Bronchial epithelial cell (primary cell): ENCODE measurements around the gene NSMCE1. TPM values are rescaled to one million over a fixed set of nuclear protein-coding genes. Genes with fewer than 3 reads are reported as not detected.

Experiments
- DNase-seq: peaks from one replicate; pipeline ENCODE4 v3.0.0-alpha.2; 2010; ENCODE audit warnings: low read depth
- FAIRE-seq: peaks from 2 replicates; lab custom pipeline; 2011; peaks lifted over from hg19 to GRCh38; lab: Jason Lieb, UNC
- H3K27me3 ChIP-seq: 2 replicates; pipeline ENCODE4 v1.5.1; 2011; ENCODE audit warnings: low read length; ENCODE audit not compliant: control insufficient read depth, insufficient read depth
- H3K36me3 ChIP-seq: 2 replicates; pipeline ENCODE4 v1.5.1; 2011; ENCODE audit warnings: low read length; ENCODE audit not compliant: control insufficient read depth, insufficient read depth
- H3K4me3 ChIP-seq: 2 replicates; pipeline ENCODE4 v1.5.1; 2011; ENCODE audit warnings: mild to moderate bottlenecking, low read depth, low read length, control low read depth
- total RNA-seq: library from RNA; depleted of rRNA; stranded (reverse); fragments of >200 nt; gene quantifications from 2 replicates; pipeline ENCODE4 v1.2.1, GENCODE V29; 2014
- TF ChIP-seq, protein P1 (sequence below): IDR thresholded peaks from 2 replicates; pipeline ENCODE4 v1.5.1; 2011; ENCODE audit warnings: mild to moderate bottlenecking, moderate library complexity, low read length, control low read depth, inconsistent platforms; ENCODE audit not compliant: insufficient read depth, severe bottlenecking

Gene NSMCE1
- total RNA-seq, 1 donor from 2014 or later: 111 TPM

DNA sequence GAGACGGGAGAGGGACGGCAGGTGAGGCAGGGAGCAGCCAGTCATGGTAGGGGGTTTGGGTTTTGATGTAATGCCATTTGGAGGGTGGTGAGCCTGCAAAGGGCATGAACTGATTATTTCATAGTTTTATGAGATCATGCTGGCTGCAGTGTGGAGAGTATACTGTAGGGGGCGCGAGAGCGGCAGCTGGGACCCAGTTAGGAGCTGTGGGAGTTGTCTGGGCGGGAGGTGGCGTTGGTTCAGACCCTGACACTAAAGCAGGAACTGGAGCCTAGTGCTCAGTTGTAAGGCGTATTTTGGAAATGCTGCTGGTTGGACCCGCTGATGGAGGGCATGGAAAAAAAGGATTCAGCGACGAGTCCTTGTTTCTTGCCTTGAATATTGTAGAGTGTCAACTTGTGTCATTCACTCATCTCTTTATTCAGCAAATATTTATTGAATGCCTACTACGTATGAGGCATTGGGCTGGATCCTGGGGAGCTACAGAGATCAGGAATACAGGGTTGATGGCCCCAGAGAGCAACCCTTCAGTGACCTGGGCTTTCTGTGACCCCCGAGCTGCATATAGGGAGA, 89.0 kb downstream of the NSMCE1 start:
- Histone ChIP-seq H3K4me3 (no peak overlapping the region), H3K36me3 (no peaks in the 10 kb centered on the region), H3K27me3 (peaks cover 5% of the 10 kb centered on the region)
- FAIRE-seq: no peak
- DNase-seq: peak; percentile 58
- TF ChIP-seq, protein P1, sequence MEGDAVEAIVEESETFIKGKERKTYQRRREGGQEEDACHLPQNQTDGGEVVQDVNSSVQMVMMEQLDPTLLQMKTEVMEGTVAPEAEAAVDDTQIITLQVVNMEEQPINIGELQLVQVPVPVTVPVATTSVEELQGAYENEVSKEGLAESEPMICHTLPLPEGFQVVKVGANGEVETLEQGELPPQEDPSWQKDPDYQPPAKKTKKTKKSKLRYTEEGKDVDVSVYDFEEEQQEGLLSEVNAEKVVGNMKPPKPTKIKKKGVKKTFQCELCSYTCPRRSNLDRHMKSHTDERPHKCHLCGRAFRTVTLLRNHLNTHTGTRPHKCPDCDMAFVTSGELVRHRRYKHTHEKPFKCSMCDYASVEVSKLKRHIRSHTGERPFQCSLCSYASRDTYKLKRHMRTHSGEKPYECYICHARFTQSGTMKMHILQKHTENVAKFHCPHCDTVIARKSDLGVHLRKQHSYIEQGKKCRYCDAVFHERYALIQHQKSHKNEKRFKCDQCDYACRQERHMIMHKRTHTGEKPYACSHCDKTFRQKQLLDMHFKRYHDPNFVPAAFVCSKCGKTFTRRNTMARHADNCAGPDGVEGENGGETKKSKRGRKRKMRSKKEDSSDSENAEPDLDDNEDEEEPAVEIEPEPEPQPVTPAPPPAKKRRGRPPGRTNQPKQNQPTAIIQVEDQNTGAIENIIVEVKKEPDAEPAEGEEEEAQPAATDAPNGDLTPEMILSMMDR: peak; percentile 84

DNA sequence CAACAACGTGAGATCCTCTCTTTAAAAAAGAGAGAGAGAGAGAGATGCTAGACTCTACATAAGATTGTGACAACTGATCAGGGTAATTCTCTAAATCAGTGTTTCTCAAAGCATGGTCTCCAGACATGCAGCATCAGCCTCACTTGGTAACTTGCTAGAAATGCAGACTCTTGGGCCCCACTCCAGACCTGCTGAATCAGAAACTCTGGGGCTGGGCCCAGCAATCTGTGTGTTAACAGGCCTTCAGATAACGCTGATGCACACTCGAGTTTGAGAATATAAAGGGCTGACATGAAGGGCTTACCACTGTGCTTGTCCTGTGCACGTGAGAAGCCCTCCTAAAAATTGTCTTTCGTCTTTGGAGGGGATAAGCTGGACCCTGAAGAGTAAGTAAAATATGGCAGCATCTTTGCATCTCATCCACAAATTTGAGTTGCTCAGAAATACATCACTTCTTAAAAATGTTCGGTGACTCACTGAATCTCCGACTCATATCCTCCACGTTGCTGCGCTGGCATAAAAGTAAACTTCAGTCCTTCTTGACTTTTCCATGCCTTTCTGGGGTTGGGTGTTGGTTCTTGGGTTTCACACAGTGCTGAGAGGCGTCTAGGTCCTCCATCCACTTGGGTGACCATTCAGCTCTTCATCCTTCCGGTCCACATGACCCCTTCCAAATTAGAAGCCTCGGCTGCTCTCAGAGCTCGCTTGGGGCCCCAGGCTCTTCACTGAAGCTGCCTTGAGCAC, 91.4 kb downstream of the NSMCE1 start:
- Histone ChIP-seq H3K27me3 (peaks cover 5% of the 10 kb centered on the region), H3K36me3 (no peaks in the 10 kb centered on the region), H3K4me3 (no peak overlapping the region)
- no peak for FAIRE-seq
- TF ChIP-seq, protein P1: no peak
- DNase-seq: peak; percentile 88

DNA sequence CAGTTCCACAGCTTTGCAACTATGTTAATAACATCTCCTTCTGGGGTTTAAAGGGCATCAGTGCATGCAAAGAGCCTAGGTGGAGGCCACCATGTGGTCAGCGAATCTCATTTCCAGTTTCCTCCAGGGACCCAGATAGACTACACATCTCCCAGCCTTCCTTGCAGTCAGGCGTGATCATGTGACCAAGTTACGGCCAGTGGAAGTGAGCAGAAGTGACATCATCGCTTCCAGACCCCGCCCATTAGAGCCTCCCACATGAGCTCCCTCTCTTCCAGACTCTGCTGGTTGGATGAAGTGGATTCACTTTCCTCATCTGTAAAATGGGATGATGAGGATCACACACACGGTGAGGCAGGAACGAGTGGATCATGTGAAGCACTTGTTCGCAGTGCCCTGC, 92.7 kb downstream of the NSMCE1 start:
- Histone ChIP-seq H3K27me3 (no peaks in the 10 kb centered on the region), H3K36me3 (no peaks in the 10 kb centered on the region), H3K4me3 (no peak overlapping the region)
- TF ChIP-seq, protein P1: no peak
- DNase-seq: no peak
- FAIRE-seq: no peak

Other genes with a start within 250 kb of the NSMCE1 start
- not detected in 2 replicates for gene C16orf82, start 201.8 kb downstream of the NSMCE1 start, total RNA-seq
- 1.7 and 1.8 TPM in 2 replicates for gene KDM8, start 65.2 kb downstream of the NSMCE1 start, total RNA-seq
- 25.8 and 32.9 TPM in 2 replicates for gene IL4R, start 45.2 kb upstream of the NSMCE1 start, total RNA-seq
- not detected in 2 replicates for gene IL21R, start 133.4 kb upstream of the NSMCE1 start, total RNA-seq